Fibroblast of lung (primary cell): ENCODE measurements around the gene PIK3IP1. TPM values are rescaled to one million over a fixed set of nuclear protein-coding genes. Genes with fewer than 3 reads are reported as not detected.

Experiments used
- DNase-seq, 2 donors: peaks; one replicate each; pipeline versions ENCODE4 v3.0.0 to v3.0.0-alpha.2; 2010; ENCODE audit warnings: low read depth in 2 of 2
- H2AFZ ChIP-seq: 2 replicates; pipeline ENCODE4 v1.5.1; 2012; ENCODE audit warnings: low read length, control low read depth, inconsistent platforms
- H3K27ac ChIP-seq: 2 replicates; pipeline ENCODE4 v1.5.1; 2011; ENCODE audit warnings: low read length, control low read depth; ENCODE audit not compliant: insufficient read depth
- H3K27me3 ChIP-seq: 2 replicates; pipeline ENCODE4 v1.5.1; 2011; ENCODE audit warnings: mild to moderate bottlenecking, low read length; ENCODE audit not compliant: control insufficient read depth, insufficient read depth
- H3K36me3 ChIP-seq: 2 replicates; pipeline ENCODE4 v1.5.1; 2011; ENCODE audit warnings: low read length; ENCODE audit not compliant: control insufficient read depth, insufficient read depth
- H3K4me1 ChIP-seq: 2 replicates; pipeline ENCODE4 v1.5.1; 2011; ENCODE audit warnings: low read length; ENCODE audit not compliant: control insufficient read depth, insufficient read depth; ENCODE audit errors: extremely low read depth
- H3K4me2 ChIP-seq: 2 replicates; pipeline ENCODE4 v1.5.1; 2011; ENCODE audit warnings: low read length, control low read depth; ENCODE audit not compliant: insufficient read depth; ENCODE audit errors: extremely low read depth
- H3K4me3 ChIP-seq, 4 experiments: fragments of 200-600 bp in 1 of 4; sonication (generic) in 1 of 4; replicated peaks in 1 of 4; 2 replicates each; pipeline ENCODE4 v1.5.1; 2011 to 2016; ENCODE audit warnings: low read length in 4 of 4, low read depth in 3 of 4, mild to moderate bottlenecking in 3 of 4, control low read depth in 2 of 4, inconsistent platforms in 1 of 4, mixed read lengths in 1 of 4; ENCODE audit not compliant: insufficient read depth in 1 of 4; ENCODE audit errors: control extremely low read depth in 1 of 4
- H3K79me2 ChIP-seq: 2 replicates; pipeline ENCODE4 v1.5.1; 2012; ENCODE audit warnings: mild to moderate bottlenecking, low read length, inconsistent platforms; ENCODE audit not compliant: control insufficient read depth, insufficient read depth
- H3K9ac ChIP-seq: 2 replicates; pipeline ENCODE4 v1.5.1; 2011; ENCODE audit warnings: mild to moderate bottlenecking, low read length, control low read depth; ENCODE audit not compliant: insufficient read depth
- H3K9me3 ChIP-seq: 2 replicates; pipeline ENCODE4 v1.5.1; 2012; ENCODE audit warnings: low read depth, low read length; ENCODE audit not compliant: control insufficient read depth, insufficient read depth
- H4K20me1 ChIP-seq: 2 replicates; pipeline ENCODE4 v1.5.1; 2011; ENCODE audit warnings: low read length; ENCODE audit not compliant: control insufficient read depth, insufficient read depth; ENCODE audit errors: extremely low read depth
- EZH2 ChIP-seq: IDR thresholded peaks from 2 replicates; pipeline ENCODE4 v1.5.1; 2012; ENCODE audit warnings: low read length, control low read depth, mild to moderate bottlenecking; ENCODE audit errors: missing control alignments
- polyA plus RNA-seq, 2 donors: library from polyadenylated mRNA; depleted of rRNA in 1 of 2; stranded (reverse) in 1 of 2; unstranded in 1 of 2; fragments of >200 nt; gene quantifications; 2 replicates each; pipeline ENCODE4 v1.2.1, GENCODE V29; 2011 to 2012; ENCODE audit warnings: missing spikeins in 1 of 2
- total RNA-seq: library from RNA; depleted of rRNA; stranded (reverse); fragments of >200 nt; gene quantifications from 2 replicates; pipeline ENCODE4 v1.2.1, GENCODE V29; 2014
- TF ChIP-seq, protein P1 (sequence below), 2 donors: IDR thresholded peaks in 1 of 2; conservative IDR thresholded peaks in 1 of 2; 1 replicate in 1 of 2; 2 replicates in 1 of 2; pipeline ENCODE4 v1.5.1; 2011 to 2012; ENCODE audit warnings: low read length in 2 of 2, control low read depth in 1 of 2, inconsistent platforms in 1 of 2, low read depth in 1 of 2, mild to moderate bottlenecking in 1 of 2

PIK3IP1 gene
- total and polyA plus RNA-seq, 2 donors (not counting 1 experiment from before 2014, with no cell fraction given) = 32.1 to 81.6 TPM

DNA sequence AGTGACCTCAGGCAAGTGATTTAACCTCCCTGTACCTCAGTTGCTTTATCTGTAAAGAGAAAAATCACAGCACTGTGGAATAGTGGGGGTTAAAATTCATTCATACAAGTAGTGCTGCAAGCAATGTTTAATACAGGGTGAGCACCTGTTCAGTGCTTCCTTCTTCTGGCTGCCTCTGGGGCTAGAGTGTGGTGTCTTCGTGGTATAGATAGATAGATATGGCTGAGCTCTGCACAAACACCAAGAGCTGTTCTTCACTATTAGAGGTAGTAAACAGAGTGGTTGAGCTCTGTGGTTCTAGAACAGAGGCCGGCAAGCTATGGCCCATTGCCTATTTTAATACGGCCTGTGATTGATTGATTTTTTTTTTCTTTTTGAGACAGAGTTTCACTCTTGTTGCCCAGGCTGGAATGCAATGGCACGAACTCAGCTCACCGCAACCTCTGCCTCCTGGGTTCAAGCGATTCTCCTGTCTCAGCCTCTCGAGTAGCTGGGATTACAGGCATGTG, 47.3 kb downstream of the PIK3IP1 start:
- Histone ChIP-seq H3K9me3 (no peaks in the 10 kb centered on the region), H3K36me3 (no peaks in the 10 kb centered on the region), H3K27ac (no peak overlapping the region), H4K20me1 (peaks cover 2% of the 10 kb centered on the region), H3K79me2 (no peaks in the 10 kb centered on the region), H3K27me3 (no peaks in the 10 kb centered on the region), H3K4me1 (peaks cover 21% of the 10 kb centered on the region), H2AFZ (no peak overlapping the region), H3K4me3 (no peak overlapping the region), H3K4me2 (no peak overlapping the region), H3K9ac (no peak overlapping the region)
- TF ChIP-seq, protein P1, sequence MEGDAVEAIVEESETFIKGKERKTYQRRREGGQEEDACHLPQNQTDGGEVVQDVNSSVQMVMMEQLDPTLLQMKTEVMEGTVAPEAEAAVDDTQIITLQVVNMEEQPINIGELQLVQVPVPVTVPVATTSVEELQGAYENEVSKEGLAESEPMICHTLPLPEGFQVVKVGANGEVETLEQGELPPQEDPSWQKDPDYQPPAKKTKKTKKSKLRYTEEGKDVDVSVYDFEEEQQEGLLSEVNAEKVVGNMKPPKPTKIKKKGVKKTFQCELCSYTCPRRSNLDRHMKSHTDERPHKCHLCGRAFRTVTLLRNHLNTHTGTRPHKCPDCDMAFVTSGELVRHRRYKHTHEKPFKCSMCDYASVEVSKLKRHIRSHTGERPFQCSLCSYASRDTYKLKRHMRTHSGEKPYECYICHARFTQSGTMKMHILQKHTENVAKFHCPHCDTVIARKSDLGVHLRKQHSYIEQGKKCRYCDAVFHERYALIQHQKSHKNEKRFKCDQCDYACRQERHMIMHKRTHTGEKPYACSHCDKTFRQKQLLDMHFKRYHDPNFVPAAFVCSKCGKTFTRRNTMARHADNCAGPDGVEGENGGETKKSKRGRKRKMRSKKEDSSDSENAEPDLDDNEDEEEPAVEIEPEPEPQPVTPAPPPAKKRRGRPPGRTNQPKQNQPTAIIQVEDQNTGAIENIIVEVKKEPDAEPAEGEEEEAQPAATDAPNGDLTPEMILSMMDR (conservative IDR thresholded peaks at IDR 0.05 in 1 of 2, IDR thresholded peaks at IDR 0.05 in 1 of 2; ENCODE audit: low read depth in 1 of 2, low read length in 2 of 2) = no peak
- no peak for TF ChIP-seq EZH2
- DNase-seq = peak in 1 of 2 donors; percentile 17

DNA sequence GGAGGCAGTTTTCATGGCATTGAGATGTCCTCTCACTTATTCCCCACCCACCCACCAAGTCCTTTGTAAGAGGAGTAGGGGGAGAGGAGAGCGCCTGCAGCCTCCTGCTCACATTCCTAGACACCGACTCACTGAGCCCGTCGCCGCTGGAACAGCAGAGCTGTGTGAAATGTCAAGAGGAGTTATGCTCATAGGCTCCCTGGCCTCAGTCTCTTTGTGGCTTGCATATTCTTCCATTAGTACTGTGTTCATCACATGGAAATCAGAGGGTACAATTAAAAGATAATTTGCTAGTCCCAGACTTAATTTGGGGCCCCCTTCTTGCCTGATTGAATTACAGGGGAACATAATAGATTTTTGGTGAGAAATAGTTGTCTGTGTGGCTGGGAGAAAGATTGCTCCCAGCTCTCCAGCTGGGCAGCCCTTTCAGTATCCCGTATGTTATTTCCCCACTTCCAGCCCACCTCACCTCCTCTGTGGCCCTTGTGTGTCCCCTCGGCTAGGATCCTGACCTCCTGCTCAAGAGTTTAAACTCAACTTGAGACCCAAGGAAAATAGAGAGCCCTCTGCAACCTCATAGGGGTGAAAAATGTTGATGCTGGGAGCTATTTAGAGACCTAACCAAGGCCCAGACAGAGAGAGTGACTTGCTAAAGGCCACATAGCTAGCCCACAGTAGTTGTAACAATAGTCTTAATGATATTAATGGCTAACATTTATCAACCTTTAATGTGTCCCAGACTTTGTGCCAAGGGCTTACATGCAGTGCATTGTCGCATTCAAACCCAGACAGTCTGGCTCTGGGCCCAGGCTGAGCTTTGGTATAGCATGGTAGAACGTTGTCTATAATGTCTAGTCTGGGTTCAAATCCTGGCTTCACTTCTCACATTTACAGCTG, 48.0 kb downstream of the PIK3IP1 start:
- no peak overlapping the region for H3K27ac ChIP-seq
- H3K4me3 ChIP-seq = no peak overlapping the region
- TF ChIP-seq, protein P1 (conservative IDR thresholded peaks at IDR 0.05 in 1 of 2, IDR thresholded peaks at IDR 0.05 in 1 of 2; ENCODE audit: low read depth in 1 of 2, low read length in 2 of 2) = no peak
- no peak for TF ChIP-seq EZH2
- peaks cover 19% of the 10 kb centered on the region for H3K4me1 ChIP-seq
- no peaks in the 10 kb centered on the region for H3K9me3 ChIP-seq
- H3K4me2 ChIP-seq = no peak overlapping the region
- H4K20me1 ChIP-seq = peaks cover 2% of the 10 kb centered on the region
- DNase-seq = peak; percentile 61 to 98
- no peaks in the 10 kb centered on the region for H3K36me3 ChIP-seq
- no peak overlapping the region for H3K9ac ChIP-seq
- H3K27me3 ChIP-seq = no peaks in the 10 kb centered on the region
- H2AFZ ChIP-seq = no peak overlapping the region
- no peaks in the 10 kb centered on the region for H3K79me2 ChIP-seq

DNA sequence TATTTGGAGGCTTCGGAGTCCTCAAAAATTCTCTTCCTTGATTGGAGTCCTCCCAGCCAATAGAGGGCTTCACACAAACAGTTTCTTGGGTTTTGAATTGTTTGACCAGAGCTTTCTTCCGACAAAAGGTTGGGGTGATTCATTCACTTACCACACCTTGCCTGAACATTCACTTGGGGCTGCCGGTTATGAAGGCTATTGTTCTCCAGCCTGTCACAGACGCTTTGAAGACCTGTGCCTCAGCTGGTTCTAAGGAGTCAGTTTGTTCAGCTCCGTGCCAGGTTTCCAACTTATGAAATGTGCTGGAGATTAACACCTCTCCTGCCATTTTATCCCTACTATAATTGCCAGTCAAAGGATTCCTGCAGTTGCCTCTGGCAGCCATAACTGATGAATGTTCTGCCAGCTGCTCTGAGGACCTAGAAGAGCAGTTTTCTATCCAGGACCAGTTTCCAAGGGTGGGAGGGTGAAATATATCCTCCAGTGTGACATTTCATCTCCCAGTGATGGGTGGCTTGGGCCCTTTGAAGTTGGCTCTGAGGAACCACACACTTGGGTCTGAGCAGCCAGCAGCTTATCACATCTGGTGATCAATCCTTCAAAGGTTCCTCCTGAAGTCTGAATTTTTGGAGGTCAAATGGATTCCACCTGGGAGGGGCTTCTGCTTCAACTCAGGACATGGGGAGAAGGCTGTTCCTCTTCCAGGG, 48.8 kb downstream of the PIK3IP1 start:
- Histone ChIP-seq H3K9me3 (no peaks in the 10 kb centered on the region), H3K27me3 (no peaks in the 10 kb centered on the region), H3K4me1 (peaks cover 14% of the 10 kb centered on the region), H3K9ac (no peak overlapping the region), H3K4me3 (no peak overlapping the region), H2AFZ (no peak overlapping the region), H3K27ac (no peak overlapping the region), H4K20me1 (peaks cover 2% of the 10 kb centered on the region), H3K36me3 (no peaks in the 10 kb centered on the region), H3K79me2 (no peaks in the 10 kb centered on the region), H3K4me2 (no peak overlapping the region)
- peak in 1 of 2 donors; percentile 85 for DNase-seq
- TF ChIP-seq, protein P1 (conservative IDR thresholded peaks at IDR 0.05 in 1 of 2, IDR thresholded peaks at IDR 0.05 in 1 of 2; ENCODE audit: low read depth in 1 of 2, low read length in 2 of 2) = no peak
- no peak for TF ChIP-seq EZH2
